ENCODE data around the gene CD300LD. TPM values are rescaled to one million over a fixed set of nuclear protein-coding genes. Genes with fewer than 3 reads are reported as not detected.

Gene CD300LD
- total and polyA plus RNA-seq, 2 experiments from 2014 or later, result not detected

GRCh38 chr17:74549343-74549742 lies 42.7 kb downstream of the CD300LD start:
- no peak overlapping the region for H3K4me3 Mint-ChIP-seq
- no peaks in the 10 kb centered on the region for H3K9me3 Mint-ChIP-seq
- no peak for ATAC-seq
- no peaks in the 10 kb centered on the region for H3K27me3 ChIP-seq (ENCODE audit: insufficient read depth)
- H3K27me3 Mint-ChIP-seq (ENCODE audit: insufficient read depth, low read depth, poor library complexity), result peaks cover 7% of the 10 kb centered on the region
- no peak overlapping the region for H3K27ac ChIP-seq (ENCODE audit: low read depth)
- H3K79me2 ChIP-seq (replicated peaks; ENCODE audit: insufficient read depth), result no peaks in the 10 kb centered on the region
- no peaks in the 10 kb centered on the region for H4K20me1 ChIP-seq (replicated peaks; ENCODE audit: insufficient read depth)
- TF ChIP-seq REST (IDR thresholded peaks at IDR 0.05; ENCODE audit: unreplicated experiment) (no peak), ZNF331 (CRISPR knock-in tag; IDR thresholded peaks at IDR 0.05; ENCODE audit: low read depth) (no peak), EZH2 (IDR thresholded peaks at IDR 0.05; ENCODE audit: low read depth, unreplicated experiment) (no peak), NANOG (IDR thresholded peaks at IDR 0.05; ENCODE audit: borderline replicate concordance) (no peak), CTCF (conservative IDR thresholded peaks at IDR 0.05; ENCODE audit: low read depth in 2 of 2) (no peak), ZNF114 (CRISPR knock-in tag; IDR thresholded peaks at IDR 0.05) (no peak), EZH2phosphoT487 (IDR thresholded peaks at IDR 0.05; ENCODE audit: unreplicated experiment) (no peak), ETS1 (IDR thresholded peaks at IDR 0.05) (no peak), JUNB (IDR thresholded peaks at IDR 0.05; ENCODE audit: unreplicated experiment) (no peak), CREB1 (CRISPR knock-in tag; IDR thresholded peaks at IDR 0.05; ENCODE audit: low read depth) (no peak), STAT1 (IDR thresholded peaks at IDR 0.05; ENCODE audit: unreplicated experiment) (no peak), POLR2AphosphoS5 (IDR thresholded peaks at IDR 0.05; ENCODE audit: low read depth) (no peak), ZNF462 (CRISPR knock-in tag; IDR thresholded peaks at IDR 0.05) (no peak)
- H3K27ac Mint-ChIP-seq, result no peak overlapping the region
- no peak overlapping the region for H3K4me3 ChIP-seq
- H3K36me3 ChIP-seq (ENCODE audit: insufficient read depth), result no peaks in the 10 kb centered on the region
- H3K4me2 ChIP-seq, result no peak overlapping the region
- no peaks in the 10 kb centered on the region for H3K9me2 ChIP-seq (ENCODE audit: insufficient read depth)
- H3F3A ChIP-seq (replicated peaks; ENCODE audit: low read depth), result no peaks in the 10 kb centered on the region
- peaks cover 5% of the 10 kb centered on the region; the same call in 1 of the 3 replicates for H3K4me1 Mint-ChIP-seq
- H2AFZ ChIP-seq, result no peak overlapping the region
- H3K36me3 Mint-ChIP-seq (ENCODE audit: low read depth), result no peaks in the 10 kb centered on the region
- DNase-seq (ENCODE audit: low spot score), result no peak
- no peaks in the 10 kb centered on the region for H3K4me1 ChIP-seq (ENCODE audit: insufficient read depth)

All from GM23338 (cell line).